Left renal cortex interstitium (tissue), 4 donors: ENCODE data around the gene CA5A. TPM values are rescaled to one million over a fixed set of nuclear protein-coding genes. Genes with fewer than 3 reads are reported as not detected.
"Not testable (repeated sequence)": the region's sequence is repeated elsewhere in the genome, so short reads cannot be mapped to it uniquely, and the experiment has no call there.

Experiments
- DNase-seq, 4 donors: peaks; one replicate each; pipeline ENCODE4 v3.0.0-alpha.2; 2013; ENCODE audit warnings: low read depth in 4 of 4, low spot score in 2 of 4, missing footprints in 1 of 4
- polyA plus RNA-seq, 4 donors: library from polyadenylated mRNA; unstranded; fragments of 120-200 nt; gene quantifications; one replicate each; pipeline ENCODE4 v1.2.1, GENCODE V29; 2013; ENCODE audit not compliant: insufficient read length in 4 of 4

Gene CA5A
- polyA plus RNA-seq = under 1 TPM; 0.13 to 0.26 (median 0.23) TPM

- no peak for DNase-seq
Observed at GRCh38 chr16:87936375-87937230, at the start of gene CA5A. TSS of gene CA5A (minus strand) at chr16:87936529. CDS start at chr16:87936450, 79 bp downstream.

- DNase-seq = not testable (repeated sequence)
Observed at GRCh38 chr16:87985493-87985892, 49.2 kb upstream of the CA5A start.

- DNase-seq = no peak
Observed at GRCh38 chr16:87984632-87985267, 48.4 kb upstream of the CA5A start.

- not testable (repeated sequence) for DNase-seq
Observed at GRCh38 chr16:87984180-87984579, 47.9 kb upstream of the CA5A start.

GRCh38 chr16:87983737-87984097 lies 47.4 kb upstream of the CA5A start:
- not testable (repeated sequence) for DNase-seq

GRCh38 chr16:87983072-87983736 lies 46.9 kb upstream of the CA5A start:
- DNase-seq = not testable (repeated sequence)

GRCh38 chr16:87982581-87983041 lies 46.3 kb upstream of the CA5A start:
- no peak for DNase-seq

- DNase-seq = not testable (repeated sequence)
Observed at GRCh38 chr16:87981376-87981775, 45.0 kb upstream of the CA5A start.

- not testable (repeated sequence) for DNase-seq
Observed at GRCh38 chr16:87979911-87980630, 43.7 kb upstream of the CA5A start.

GRCh38 chr16:87979352-87979751 lies 43.0 kb upstream of the CA5A start:
- DNase-seq = no peak

- no peak for DNase-seq
Observed at GRCh38 chr16:87978127-87978526, 41.8 kb upstream of the CA5A start.

GRCh38 chr16:87976665-87977064 lies 40.3 kb upstream of the CA5A start:
- DNase-seq = no peak

GRCh38 chr16:87974178-87974577 lies 37.8 kb upstream of the CA5A start:
- no peak for DNase-seq

GRCh38 chr16:87973717-87974116 lies 37.4 kb upstream of the CA5A start:
- DNase-seq = no peak

GRCh38 chr16:87971933-87972332 lies 35.6 kb upstream of the CA5A start:
- no peak for DNase-seq

GRCh38 chr16:87970186-87970585 lies 33.9 kb upstream of the CA5A start:
- no peak for DNase-seq

- no peak for DNase-seq
Observed at GRCh38 chr16:87968541-87968940, 32.2 kb upstream of the CA5A start.

GRCh38 chr16:87966685-87967185 lies 30.4 kb upstream of the CA5A start:
- no peak for DNase-seq

- no peak for DNase-seq
Observed at GRCh38 chr16:87966064-87966645, 29.8 kb upstream of the CA5A start.

- DNase-seq = no peak
Observed at GRCh38 chr16:87965417-87965816, 29.1 kb upstream of the CA5A start.
